ENCODE results near the gene PARD6G.

- no peak for TF ChIP-seq ZNF350 (CRISPR knock-in tag; IDR thresholded peaks at IDR 0.05; ENCODE audit: borderline replicate concordance, low read depth)
- TF ChIP-seq RAD21 (CRISPR knock-in tag; IDR thresholded peaks at IDR 0.05) = no peak
- TF ChIP-seq GABPA (IDR thresholded peaks at IDR 0.05; ENCODE audit: low read depth, low read length) = no peak
- no peak for TF ChIP-seq GABPA (CRISPR knock-in tag; IDR thresholded peaks at IDR 0.05; ENCODE audit: low read depth)
- TF ChIP-seq ETV5 (CRISPR knock-in tag; IDR thresholded peaks at IDR 0.05; ENCODE audit: borderline replicate concordance) = no peak
- TF ChIP-seq ZBTB34 (CRISPR knock-in tag; IDR thresholded peaks at IDR 0.05) = no peak
- TF ChIP-seq ZNF703 (CRISPR knock-in tag; IDR thresholded peaks at IDR 0.05; ENCODE audit: borderline replicate concordance) = no peak
- TF ChIP-seq MYC (CRISPR knock-in tag; IDR thresholded peaks at IDR 0.05; ENCODE audit: borderline replicate concordance) = no peak
- no peak for TF ChIP-seq PBX3 (CRISPR knock-in tag; IDR thresholded peaks at IDR 0.05; ENCODE audit: borderline replicate concordance)
- no peak for TF ChIP-seq CTCF (CRISPR knock-in tag; IDR thresholded peaks at IDR 0.05)
- no peak for TF ChIP-seq ZNF335 (CRISPR knock-in tag; IDR thresholded peaks at IDR 0.05)
- no peak for TF ChIP-seq JUND (CRISPR knock-in tag; IDR thresholded peaks at IDR 0.05)
- TF ChIP-seq HOMEZ (CRISPR knock-in tag; IDR thresholded peaks at IDR 0.05; ENCODE audit: low read depth) = no peak
- TF ChIP-seq FOXA3 (CRISPR knock-in tag; IDR thresholded peaks at IDR 0.05) = no peak
- TF ChIP-seq CEBPB (IDR thresholded peaks at IDR 0.05; ENCODE audit: borderline replicate concordance, low read depth, low read length) = no peak
Observed at GRCh38 chr18:80188643-80189530, 58.4 kb downstream of the PARD6G start.

Data from HepG2 (cell line).